Adrenal gland (tissue), 12 donors: Measurements from ENCODE around the gene SPTLC1. TPM values are rescaled to one million over a fixed set of nuclear protein-coding genes. Genes with fewer than 3 reads are reported as not detected.
A peak's percentile ranks its signal among the peaks of the same experiment; 100 is the strongest.

ENCODE experiments used
- DNase-seq, 7 donors: peaks; one replicate each; pipeline ENCODE4 v3.0.0-alpha.2; 2019 to 2020
- H3K27ac ChIP-seq, 5 donors: fragments of 200-600 bp; sonication (generic) in 4 of 5; 1 replicate in 3 of 5; 2 replicates in 2 of 5; pipeline versions ENCODE4 v1.5.1 to v1.8.0; 2016 to 2020; ENCODE audit warnings: mild to moderate bottlenecking in 1 of 5
- H3K27me3 ChIP-seq: fragments of 200-600 bp; 2 replicates; pipeline ENCODE4 v1.8.0; 2021
- H3K36me3 ChIP-seq, 2 donors: fragments of 200-600 bp; replicated peaks in 1 of 2; 1 replicate in 1 of 2; 2 replicates in 1 of 2; pipeline versions ENCODE4 v1.5.1 to v1.8.0; 2018 to 2022
- H3K4me1 ChIP-seq, 2 donors: fragments of 200-600 bp; replicated peaks in 1 of 2; 1 replicate in 1 of 2; 2 replicates in 1 of 2; pipeline versions ENCODE4 v1.5.1 to v1.8.0; 2018 to 2021
- H3K4me3 ChIP-seq, 4 donors: fragments of 200-600 bp; sonication (generic) in 3 of 4; one replicate each; pipeline ENCODE4 v1.5.1; 2016 to 2018
- H3K9me3 ChIP-seq, 3 donors: fragments of 200-600 bp; sonication (generic) in 1 of 3; replicated peaks in 1 of 3; 1 replicate in 2 of 3; 2 replicates in 1 of 3; pipeline versions ENCODE4 v1.5.1 to v1.8.0; 2016 to 2021
- CTCF ChIP-seq, 6 experiments: fragments of 450-650 bp in 4 of 6; fragments of 200-600 bp in 2 of 6; sonication (generic) in 1 of 6; IDR thresholded peaks; 1 replicate in 5 of 6; 2 replicates in 1 of 6; pipeline versions ENCODE4 v1.5.1 to v1.8.0; 2016 to 2021; ENCODE audit warnings: antibody characterized with exemption in 6 of 6, mild to moderate bottlenecking in 2 of 6, moderate library complexity in 1 of 6
- POLR2A ChIP-seq, 2 donors: fragments of 450-650 bp; IDR thresholded peaks; one replicate each; pipeline ENCODE4 v1.6.1; 2017; ENCODE audit warnings: antibody characterized with exemption in 2 of 2, mild to moderate bottlenecking in 2 of 2, moderate library complexity in 1 of 2
- WGBS, 4 donors: extraction: QIAGEN DNeasy Blood & Tissue Kit in 2 of 4; methylation state at CpG; one replicate each; pipeline versions ENCODE4 v1.1.5 to v1.1.7; 2013 to 2017; 5-methylcytosine and 5-hydroxymethylcytosine counted together
- intact Hi-C, 2 donors: fragments of 100-400 bp; cut with DNase I; formaldehyde crosslinking; loops; one replicate each; pipeline versions ENCODE4 v1.14.1 to v1.15.0; 2022 to 2023
- polyA plus RNA-seq, 3 donors: library from polyadenylated mRNA; stranded (reverse); fragments of 200-250 nt in 2 of 3; fragments of 350-450 nt in 1 of 3; fragmentation: Illumina TruSeq in 1 of 3; extraction: RNeasy Lipid Tissue Mini Kit (QIAGEN cat#74804) in 1 of 3; gene quantifications; one replicate each; pipeline ENCODE4 v1.2.3, GENCODE V29; 2013 to 2014
- total RNA-seq, 9 donors: library from RNA; depleted of rRNA in 4 of 9; stranded (reverse); fragments of >200 nt in 4 of 9; fragments of 120-200 nt in 1 of 9; fragmentation: NEBNext Ultra II Directional in 1 of 9; extraction: Animal tissue kit (Norgen Biotek cat#: 25700) in 1 of 9; gene quantifications; one replicate each; pipeline versions ENCODE4 v1.1.0 to v1.2.4, GENCODE V29; 2013 to 2023
- donor health status: healthy with polysubstance abuse.
- donor health status: Bipolar disorder and iron deficiency.
- donor health status: DM: yes; HTN: yes; CAD: no.
- donor health status: DM: no; HTN: no; CAD: no.
- donor health status: DM: no; HTN: no; CAD: no.
- donor health status: DM: yes; HTN: yes; CAD: no.

The SPTLC1 gene
- total and polyA plus RNA-seq, 12 donors, result 18.8 to 106 (median 72.9) TPM

DNA sequence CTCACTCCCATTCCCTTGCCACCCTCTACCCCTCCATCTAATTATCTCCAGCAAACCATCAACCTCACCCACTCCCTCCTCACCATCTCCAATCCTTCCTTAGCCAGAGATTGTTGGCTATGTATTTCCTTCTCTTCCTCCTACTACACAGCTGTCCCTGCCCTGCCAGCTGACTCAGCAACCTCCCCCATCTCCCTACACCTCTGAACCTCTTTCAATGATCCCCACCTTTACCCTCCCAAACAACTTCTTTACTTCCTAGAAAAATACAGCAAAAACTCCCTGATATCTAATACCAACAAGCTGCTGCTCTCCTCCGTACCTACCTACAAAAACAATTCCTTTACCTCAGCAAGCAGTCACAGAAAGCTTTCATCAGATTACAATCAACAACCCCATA, 37.3 kb downstream of the SPTLC1 start:
- H3K9me3 ChIP-seq, result no peaks in the 10 kb centered on the region
- H3K4me3 ChIP-seq, result no peak overlapping the region
- H3K36me3 ChIP-seq, result peaks cover 0 to 12% of the 10 kb centered on the region in 2 donors
- TF ChIP-seq POLR2A (IDR thresholded peaks at IDR 0.05) (no peak), CTCF (IDR thresholded peaks at IDR 0.05) (no peak)
- no peak for DNase-seq
- no peaks in the 10 kb centered on the region for H3K27me3 ChIP-seq
- intact Hi-C loops, result no loop called here
- WGBS, 4 donors, result 94 to 100% (median 99%) methylated on average over 1 of the region's 1 CpG
- H3K27ac ChIP-seq, result no peak overlapping the region
- no peaks in the 10 kb centered on the region for H3K4me1 ChIP-seq

GRCh38 chr9:92071634-92072033, 43.6 kb downstream of the SPTLC1 start:
- TF ChIP-seq CTCF (IDR thresholded peaks at IDR 0.05) (no peak), POLR2A (IDR thresholded peaks at IDR 0.05) (no peak)
- intact Hi-C loops, result no loop called here
- peaks cover 0 to 16% of the 10 kb centered on the region in 2 donors for H3K36me3 ChIP-seq
- no peak for DNase-seq
- H3K27me3 ChIP-seq, result no peaks in the 10 kb centered on the region
- WGBS, 4 donors, result 85 to 94% (median 90%) methylated on average over 4 of the region's 4 CpGs
- no peaks in the 10 kb centered on the region for H3K4me1 ChIP-seq
- H3K9me3 ChIP-seq, result no peaks in the 10 kb centered on the region
- no peak overlapping the region for H3K4me3 ChIP-seq
- no peak overlapping the region for H3K27ac ChIP-seq

- intact Hi-C loops, result no loop called here
- DNase-seq, result peak in 4 of 7 donors; percentile 21 to 46 (median 30)
- Histone ChIP-seq H3K4me1 (peaks cover 0 to 3% of the 10 kb centered on the region in 2 donors), H3K36me3 (peaks cover 0 to 23% of the 10 kb centered on the region in 2 donors), H3K27me3 (no peaks in the 10 kb centered on the region), H3K4me3 (no peak overlapping the region), H3K9me3 (peaks cover 0 to 9% (median 0%) of the 10 kb centered on the region in 3 donors), H3K27ac (no peak overlapping the region)
- WGBS, 4 donors, result 48 to 55% (median 50%) methylated on average over 5 of the region's 5 CpGs
- TF ChIP-seq CTCF (IDR thresholded peaks at IDR 0.05) (no peak), POLR2A (IDR thresholded peaks at IDR 0.05) (no peak)
Observed at GRCh38 chr9:92066168-92066567, 49.0 kb downstream of the SPTLC1 start.

DNA sequence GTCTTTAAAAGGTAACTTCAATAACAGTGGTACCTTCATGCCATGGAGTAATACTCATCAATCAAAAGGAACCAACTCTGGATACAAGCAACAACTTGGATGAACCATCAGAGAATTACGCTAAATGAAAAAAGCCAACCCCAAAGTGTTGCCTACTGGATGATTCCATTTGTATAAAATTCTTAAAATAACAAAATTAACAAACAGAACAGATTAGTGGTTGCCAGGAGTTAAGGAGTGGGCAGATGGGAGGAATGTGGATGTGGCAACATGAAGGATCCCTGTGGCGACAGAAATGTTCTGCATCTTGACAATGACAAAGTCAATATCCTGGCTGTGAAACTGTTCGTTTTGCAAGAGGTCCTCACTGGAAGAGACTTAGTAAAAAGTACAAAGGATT, 50.5 kb downstream of the SPTLC1 start:
- H3K9me3 ChIP-seq, result peaks cover 0 to 14% (median 0%) of the 10 kb centered on the region in 3 donors
- 87 to 94% (median 91%) methylated on average over 3 of the region's 3 CpGs for WGBS, 4 donors
- H3K4me3 ChIP-seq, result no peak overlapping the region
- no peaks in the 10 kb centered on the region for H3K27me3 ChIP-seq
- peaks cover 0 to 3% of the 10 kb centered on the region in 2 donors for H3K4me1 ChIP-seq
- H3K27ac ChIP-seq, result no peak overlapping the region
- TF ChIP-seq CTCF (IDR thresholded peaks at IDR 0.05) (no peak), POLR2A (IDR thresholded peaks at IDR 0.05) (no peak)
- peaks cover 0 to 23% of the 10 kb centered on the region in 2 donors for H3K36me3 ChIP-seq
- no peak for DNase-seq
- intact Hi-C loops, result no loop called here
